ENCODE data around the gene TMEM205.

DNA sequence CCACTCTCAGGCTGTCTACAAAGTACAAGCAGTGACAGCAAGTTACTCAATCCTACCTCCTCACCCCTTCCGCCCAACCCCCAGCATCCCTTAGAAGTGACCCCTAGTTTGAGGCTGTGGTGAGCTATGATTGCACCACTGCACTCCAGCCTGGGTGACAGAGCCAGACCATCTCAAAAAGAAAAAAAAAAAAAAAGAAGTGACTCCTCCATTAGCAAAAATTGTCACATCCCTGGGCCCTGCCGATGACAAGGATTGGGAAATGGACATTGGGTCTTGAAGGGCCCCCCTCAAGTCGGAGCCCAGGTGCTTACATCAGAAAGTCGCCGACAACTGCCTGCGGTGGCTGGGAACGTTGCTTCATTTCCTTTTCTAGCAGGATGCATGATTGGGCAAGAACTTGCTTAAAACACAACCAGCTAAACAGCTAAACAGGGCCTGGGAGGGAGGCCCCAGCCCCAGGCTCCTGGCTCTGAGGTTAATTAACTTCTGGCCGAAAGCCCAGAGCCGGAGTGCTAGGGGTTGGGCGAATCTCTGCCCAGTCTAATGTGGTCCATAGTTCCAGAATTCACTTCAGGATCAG lies 21.9 kb downstream of the TMEM205 start:
- TF ChIP-seq, protein P1, sequence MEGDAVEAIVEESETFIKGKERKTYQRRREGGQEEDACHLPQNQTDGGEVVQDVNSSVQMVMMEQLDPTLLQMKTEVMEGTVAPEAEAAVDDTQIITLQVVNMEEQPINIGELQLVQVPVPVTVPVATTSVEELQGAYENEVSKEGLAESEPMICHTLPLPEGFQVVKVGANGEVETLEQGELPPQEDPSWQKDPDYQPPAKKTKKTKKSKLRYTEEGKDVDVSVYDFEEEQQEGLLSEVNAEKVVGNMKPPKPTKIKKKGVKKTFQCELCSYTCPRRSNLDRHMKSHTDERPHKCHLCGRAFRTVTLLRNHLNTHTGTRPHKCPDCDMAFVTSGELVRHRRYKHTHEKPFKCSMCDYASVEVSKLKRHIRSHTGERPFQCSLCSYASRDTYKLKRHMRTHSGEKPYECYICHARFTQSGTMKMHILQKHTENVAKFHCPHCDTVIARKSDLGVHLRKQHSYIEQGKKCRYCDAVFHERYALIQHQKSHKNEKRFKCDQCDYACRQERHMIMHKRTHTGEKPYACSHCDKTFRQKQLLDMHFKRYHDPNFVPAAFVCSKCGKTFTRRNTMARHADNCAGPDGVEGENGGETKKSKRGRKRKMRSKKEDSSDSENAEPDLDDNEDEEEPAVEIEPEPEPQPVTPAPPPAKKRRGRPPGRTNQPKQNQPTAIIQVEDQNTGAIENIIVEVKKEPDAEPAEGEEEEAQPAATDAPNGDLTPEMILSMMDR (IDR thresholded peaks at IDR 0.05), result no peak
- TF ChIP-seq EP300 (IDR thresholded peaks at IDR 0.05), result peak in 1 of 4 donors; percentile 36
- TF ChIP-seq POLR2A (IDR thresholded peaks at IDR 0.05), result no peak
